Gastroesophageal sphincter (tissue), 3 donors: ENCODE measurements around the gene MS4A13.

Experiments used
- CTCF ChIP-seq, 4 experiments: fragments of 200-600 bp in 2 of 4; fragments of 450-650 bp in 2 of 4; sonication (generic) in 1 of 4; IDR thresholded peaks; one replicate each; pipeline ENCODE4 v1.5.1; 2017 to 2019; ENCODE audit warnings: antibody characterized with exemption in 4 of 4, mild to moderate bottlenecking in 2 of 4, moderate library complexity in 2 of 4
- EP300 ChIP-seq: sonication (generic); formaldehyde crosslinking; IDR thresholded peaks from one replicate; pipeline ENCODE4 v1.6.1; 2017; ENCODE audit warnings: antibody characterized with exemption, mild to moderate bottlenecking

- TF ChIP-seq EP300 (no peak), CTCF (IDR thresholded peaks at IDR 0.05) (no peak)
Observed at GRCh38 chr11:60469723-60470122, 45.5 kb upstream of the MS4A13 start.
